GM12892 (cell line): ENCODE data around the gene RFC5.

Source experiments
- POLR2A ChIP-seq: IDR thresholded peaks from 2 replicates; pipeline ENCODE4 v1.6.1; 2011; ENCODE audit warnings: low read depth, low read length, control low read depth
- POLR2AphosphoS5 ChIP-seq: IDR thresholded peaks from 2 replicates; pipeline ENCODE4 v1.6.1; 2011; ENCODE audit warnings: low read depth, low read length, control low read depth

DNA sequence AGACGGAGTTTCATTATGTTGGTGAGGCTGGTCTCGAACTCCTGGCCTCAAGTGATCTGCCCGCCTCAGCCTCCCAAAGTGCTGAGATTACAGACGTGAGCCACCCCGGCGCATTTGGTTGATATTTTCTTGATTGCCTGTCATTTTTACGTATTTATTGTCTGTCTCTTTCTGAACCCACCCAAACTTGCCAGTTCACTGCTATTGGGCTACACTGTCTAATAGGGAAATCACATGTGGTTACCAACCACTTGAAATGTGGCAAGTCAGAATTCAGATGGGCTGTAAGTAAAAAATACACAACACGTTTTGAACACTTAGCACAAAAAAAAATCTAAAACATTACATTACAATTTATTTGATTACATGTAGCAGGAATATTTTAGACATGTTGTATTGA, 42.4 kb downstream of the RFC5 start:
- TF ChIP-seq POLR2A (no peak), POLR2AphosphoS5 (no peak)
